PC-3 (cell line): ENCODE results near the gene RGS3. TPM values are rescaled to one million over a fixed set of nuclear protein-coding genes. Genes with fewer than 3 reads are reported as not detected.

Experiments used
- ATAC-seq: fragments of 200-7000 bp; cut with Tn5 transposase; 2 replicates; pipeline ENCODE4 v1.9.1; 2020; ENCODE audit warnings: mild to moderate bottlenecking, moderate library complexity
- BruUV-seq: library from RNA; stranded (reverse); fragments of 400-500 nt; replicated peaks from 2 replicates; lab custom pipeline; 2021; lab: Mats Ljungman, UMichigan
- CTCF ChIA-PET: fragments of 300-600 bp; sonication (Branson Sonifier 250); formaldehyde crosslinking; loops from one replicate; lab custom pipeline; 2022; ENCODE audit warnings: antibody characterized with exemption; lab: Charles Lee
- POLR2A ChIA-PET: fragments of 300-600 bp; sonication (Branson Sonifier 250); formaldehyde crosslinking; loops from one replicate; lab custom pipeline; 2022; ENCODE audit warnings: antibody characterized with exemption; ENCODE audit not compliant: unreplicated experiment; lab: Charles Lee
- DNase-seq: peaks from one replicate; pipeline ENCODE4 v3.0.0-alpha.2; 2015
- H2AFZ ChIP-seq: fragments of 300-600 bp; sonication (generic); 2 replicates; pipeline ENCODE4 v1.6.0; 2016; ENCODE audit warnings: antibody characterized with exemption, low read length
- H3F3A ChIP-seq: fragments of 300-600 bp; sonication (generic); one replicate; pipeline ENCODE4 v1.6.0; 2017; ENCODE audit warnings: antibody characterized with exemption, low read length, control low read depth, mild to moderate bottlenecking; ENCODE audit not compliant: unreplicated experiment
- H3K27ac ChIP-seq: fragments of 300-600 bp; sonication (generic); 2 replicates; pipeline ENCODE4 v1.5.1; 2016; ENCODE audit warnings: mild to moderate bottlenecking, low read length
- H3K27me3 ChIP-seq: fragments of 300-600 bp; sonication (generic); 2 replicates; pipeline ENCODE4 v1.6.1; 2016; ENCODE audit warnings: low read length, mixed read lengths
- H3K36me3 ChIP-seq: fragments of 300-600 bp; sonication (generic); 2 replicates; pipeline ENCODE4 v1.6.1; 2016; ENCODE audit warnings: low read depth, mixed run types, low read length, mixed read lengths
- H3K4me1 ChIP-seq: fragments of 300-600 bp; sonication (generic); 2 replicates; pipeline ENCODE4 v1.5.1; 2016; ENCODE audit warnings: low read length; ENCODE audit not compliant: insufficient read depth
- H3K4me2 ChIP-seq: fragments of 300-600 bp; sonication (generic); 2 replicates; pipeline ENCODE4 v1.6.0; 2016; ENCODE audit warnings: low read length
- H3K4me3 ChIP-seq: fragments of 300-600 bp; sonication (generic); 2 replicates; pipeline ENCODE4 v1.5.1; 2016; ENCODE audit warnings: mild to moderate bottlenecking, low read length, mixed read lengths
- H3K79me2 ChIP-seq: fragments of 300-600 bp; sonication (generic); 2 replicates; pipeline ENCODE4 v1.6.1; 2017; ENCODE audit warnings: low read length, mixed read lengths
- H3K9ac ChIP-seq: fragments of 300-600 bp; sonication (generic); 2 replicates; pipeline ENCODE4 v1.6.0; 2016; ENCODE audit warnings: mild to moderate bottlenecking, low read length
- H3K9me2 ChIP-seq: fragments of 300-600 bp; sonication (generic); replicated peaks from 2 replicates; pipeline ENCODE4 v1.6.1; 2016; ENCODE audit warnings: mixed run types, low read length, mixed read lengths
- H3K9me3 ChIP-seq: fragments of 300-600 bp; sonication (generic); 2 replicates; pipeline ENCODE4 v1.6.1; 2016; ENCODE audit warnings: low read length, mixed read lengths
- H4K20me1 ChIP-seq: fragments of 300-600 bp; sonication (generic); 2 replicates; pipeline ENCODE4 v1.6.1; 2016; ENCODE audit warnings: low read length, mixed read lengths
- EZH2 ChIP-seq: fragments of 300-600 bp; sonication (generic); IDR thresholded peaks from one replicate; pipeline ENCODE4 v1.6.1; 2017; ENCODE audit warnings: antibody characterized with exemption, mild to moderate bottlenecking, low read length; ENCODE audit not compliant: unreplicated experiment
- EZH2phosphoT487 ChIP-seq: fragments of 300-600 bp; sonication (generic); IDR thresholded peaks from 2 replicates; pipeline ENCODE4 v1.6.1; 2018; ENCODE audit warnings: mild to moderate bottlenecking, antibody characterized with exemption, low read length, borderline replicate concordance
- intact Hi-C: fragments of 100-400 bp; cut with micrococcal nuclease; formaldehyde crosslinking; loops from 2 replicates; pipeline ENCODE4 v1.9.0; 2023
- total RNA-seq: library from RNA; depleted of rRNA; stranded (reverse); fragments of >200 nt; gene quantifications from 2 replicates; pipeline ENCODE4 v1.2.3, GENCODE V29; 2014
- TF ChIP-seq, protein P1 (sequence below): fragments of 300-600 bp; sonication (generic); conservative IDR thresholded peaks from 2 replicates; pipeline ENCODE4 v1.5.1; 2017; ENCODE audit warnings: antibody characterized with exemption, low read depth, mild to moderate bottlenecking, low read length

RGS3 gene
- total RNA-seq, 1 experiment from 2014 or later = 26.3 TPM

DNA sequence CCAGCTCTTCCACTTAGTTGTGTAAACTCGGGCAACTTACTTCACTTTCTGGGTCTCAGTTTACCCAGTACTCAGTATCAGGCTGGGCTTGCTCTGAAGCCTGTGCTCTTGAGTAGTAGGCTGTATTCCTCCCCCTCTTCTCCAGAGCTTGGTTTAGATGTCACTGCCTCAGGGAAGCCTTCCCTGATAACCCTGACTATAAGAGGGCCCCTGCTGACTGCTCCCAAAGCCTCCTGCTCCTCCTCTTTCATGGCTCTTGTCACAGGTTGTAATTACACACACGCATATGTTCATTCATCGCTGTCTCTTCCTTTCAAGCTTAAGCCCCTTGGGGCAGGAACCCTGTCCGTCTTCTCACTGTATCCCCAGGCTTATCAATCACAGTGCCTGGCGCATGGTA, 140.2 kb downstream of the RGS3 start:
- BruUV-seq = no TSS peak
- Histone ChIP-seq H3K4me2 (no peak overlapping the region), H3K9me3 (no peaks in the 10 kb centered on the region), H3K27ac (no peak overlapping the region), H3K4me3 (no peak overlapping the region), H3K36me3 (no peaks in the 10 kb centered on the region), H3K9me2 (no peaks in the 10 kb centered on the region), H3K4me1 (no peaks in the 10 kb centered on the region), H2AFZ (no peak overlapping the region), H3F3A (no peaks in the 10 kb centered on the region), H3K9ac (no peak overlapping the region), H4K20me1 (no peaks in the 10 kb centered on the region), H3K79me2 (no peaks in the 10 kb centered on the region), H3K27me3 (no peaks in the 10 kb centered on the region)
- no peak for ATAC-seq
- POLR2A ChIA-PET = no interaction called here
- intact Hi-C loops = no loop called here
- no peak for DNase-seq
- CTCF ChIA-PET = no interaction called here
- TF ChIP-seq EZH2 = no peak
- TF ChIP-seq, protein P1, sequence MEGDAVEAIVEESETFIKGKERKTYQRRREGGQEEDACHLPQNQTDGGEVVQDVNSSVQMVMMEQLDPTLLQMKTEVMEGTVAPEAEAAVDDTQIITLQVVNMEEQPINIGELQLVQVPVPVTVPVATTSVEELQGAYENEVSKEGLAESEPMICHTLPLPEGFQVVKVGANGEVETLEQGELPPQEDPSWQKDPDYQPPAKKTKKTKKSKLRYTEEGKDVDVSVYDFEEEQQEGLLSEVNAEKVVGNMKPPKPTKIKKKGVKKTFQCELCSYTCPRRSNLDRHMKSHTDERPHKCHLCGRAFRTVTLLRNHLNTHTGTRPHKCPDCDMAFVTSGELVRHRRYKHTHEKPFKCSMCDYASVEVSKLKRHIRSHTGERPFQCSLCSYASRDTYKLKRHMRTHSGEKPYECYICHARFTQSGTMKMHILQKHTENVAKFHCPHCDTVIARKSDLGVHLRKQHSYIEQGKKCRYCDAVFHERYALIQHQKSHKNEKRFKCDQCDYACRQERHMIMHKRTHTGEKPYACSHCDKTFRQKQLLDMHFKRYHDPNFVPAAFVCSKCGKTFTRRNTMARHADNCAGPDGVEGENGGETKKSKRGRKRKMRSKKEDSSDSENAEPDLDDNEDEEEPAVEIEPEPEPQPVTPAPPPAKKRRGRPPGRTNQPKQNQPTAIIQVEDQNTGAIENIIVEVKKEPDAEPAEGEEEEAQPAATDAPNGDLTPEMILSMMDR = no peak
- no peak for TF ChIP-seq EZH2phosphoT487

DNA sequence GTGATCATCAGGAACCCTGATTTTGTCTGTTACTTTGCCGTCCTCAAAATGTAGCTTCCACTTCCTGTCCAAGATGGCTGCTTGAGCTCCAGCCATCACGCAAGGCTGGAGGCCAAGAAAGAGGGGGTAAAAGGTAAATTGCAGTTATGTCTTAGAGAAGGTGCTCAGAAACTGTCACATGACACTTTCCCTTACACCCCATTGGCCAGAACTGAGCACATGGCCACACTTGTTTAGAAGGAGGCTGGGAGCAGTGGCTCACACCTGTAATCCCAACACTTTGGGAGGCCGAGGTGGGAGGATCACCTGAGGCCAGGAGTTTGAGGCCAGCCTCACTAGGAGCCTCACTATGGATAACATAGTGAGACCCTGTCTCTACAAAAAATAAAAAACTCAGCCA, 140.9 kb downstream of the RGS3 start:
- no peaks in the 10 kb centered on the region for H3K36me3 ChIP-seq
- H3F3A ChIP-seq = no peaks in the 10 kb centered on the region
- no peak for DNase-seq
- no peak overlapping the region for H2AFZ ChIP-seq
- no peaks in the 10 kb centered on the region for H3K4me1 ChIP-seq
- BruUV-seq = no TSS peak
- no peaks in the 10 kb centered on the region for H3K27me3 ChIP-seq
- H3K79me2 ChIP-seq = no peaks in the 10 kb centered on the region
- POLR2A ChIA-PET = no interaction called here
- no peaks in the 10 kb centered on the region for H3K9me3 ChIP-seq
- TF ChIP-seq, protein P1 = no peak
- TF ChIP-seq EZH2 = no peak
- no peak for TF ChIP-seq EZH2phosphoT487
- H4K20me1 ChIP-seq = no peaks in the 10 kb centered on the region
- no peak for ATAC-seq
- H3K9me2 ChIP-seq = no peaks in the 10 kb centered on the region
- H3K4me3 ChIP-seq = no peak overlapping the region
- intact Hi-C loops = no loop called here
- H3K4me2 ChIP-seq = no peak overlapping the region
- H3K27ac ChIP-seq = no peak overlapping the region
- CTCF ChIA-PET = no interaction called here
- no peak overlapping the region for H3K9ac ChIP-seq

DNA sequence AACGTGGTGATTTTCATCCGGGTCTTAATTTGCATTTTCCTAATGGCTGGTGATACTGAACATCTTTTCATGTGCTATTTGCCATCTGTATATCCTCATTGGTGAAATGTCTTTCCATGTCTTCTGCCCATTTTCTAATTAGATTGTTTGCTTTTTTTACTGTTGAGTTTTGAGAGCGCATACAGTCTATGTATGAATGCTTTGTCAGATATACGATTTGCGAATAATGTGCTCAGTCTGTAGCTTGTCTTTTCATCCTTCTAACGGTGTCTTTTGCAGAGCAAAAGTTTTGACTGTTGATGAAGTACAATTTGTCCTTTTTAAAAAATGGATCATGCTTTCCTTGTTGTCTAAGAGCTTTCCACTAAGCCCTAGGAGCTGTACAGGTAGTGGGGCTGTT, 143.0 kb downstream of the RGS3 start:
- H3K27me3 ChIP-seq = no peaks in the 10 kb centered on the region
- intact Hi-C loops = no loop called here

More for the DNA sequence above, 143.0 kb downstream of the RGS3 start:
- Histone ChIP-seq H3K27ac (no peak overlapping the region), H3K9ac (no peak overlapping the region), H4K20me1 (no peaks in the 10 kb centered on the region), H3K36me3 (no peaks in the 10 kb centered on the region), H3K4me3 (no peak overlapping the region), H3K9me2 (no peaks in the 10 kb centered on the region), H2AFZ (no peak overlapping the region), H3K4me2 (no peak overlapping the region), H3F3A (no peaks in the 10 kb centered on the region), H3K4me1 (no peaks in the 10 kb centered on the region), H3K9me3 (no peaks in the 10 kb centered on the region), H3K79me2 (no peaks in the 10 kb centered on the region)
- ChIA-PET POLR2A (no interaction called here), CTCF (interaction anchor here (0.9 kb wide), 1 partner anchor 161 kb away, joined by 3 read pairs; no protein-coding TSS in a partner anchor)
- TF ChIP-seq, protein P1 = no peak
- no peak for TF ChIP-seq EZH2
- no TSS peak for BruUV-seq
- DNase-seq (no peak), ATAC-seq (no peak)
